ENCODE data around the gene TMEM192. TPM values are rescaled to one million over a fixed set of nuclear protein-coding genes. Genes with fewer than 3 reads are reported as not detected.

The TMEM192 gene
- 31.3 TPM for polyA plus RNA-seq
- long read RNA-seq, donor 1, full-length matches to known transcripts = 7 of 7 reads
- long read RNA-seq, donor 1, partial matches to known transcripts = 0 of 7 reads
- long read RNA-seq, donor 1, other reads (novel, unspliced or antisense) = 0 of 7 reads
- long read RNA-seq, donor 2, full-length matches to known transcripts = 5 of 11 reads
- long read RNA-seq, donor 2, partial matches to known transcripts = 6 of 11 reads
- long read RNA-seq, donor 2, other reads (novel, unspliced or antisense) = 0 of 11 reads
- long read RNA-seq, donor 3, full-length matches to known transcripts = 3 of 19 reads
- long read RNA-seq, donor 3, partial matches to known transcripts = 16 of 19 reads
- long read RNA-seq, donor 3, other reads (novel, unspliced or antisense) = 0 of 19 reads
- long read RNA-seq, donor 4, full-length matches to known transcripts = 1 of 1 reads
- long read RNA-seq, donor 4, partial matches to known transcripts = 0 of 1 reads
- long read RNA-seq, donor 4, other reads (novel, unspliced or antisense) = 0 of 1 reads
- long read RNA-seq, donor 5, full-length matches to known transcripts = 2 of 2 reads
- long read RNA-seq, donor 5, partial matches to known transcripts = 0 of 2 reads
- long read RNA-seq, donor 5, other reads (novel, unspliced or antisense) = 0 of 2 reads
- long read RNA-seq, donor 6, full-length matches to known transcripts = 3 of 19 reads
- long read RNA-seq, donor 6, partial matches to known transcripts = 11 of 19 reads
- long read RNA-seq, donor 6, other reads (novel, unspliced or antisense) = 5 of 19 reads
- long read RNA-seq, donor 7, full-length matches to known transcripts = 2 of 2 reads
- long read RNA-seq, donor 7, partial matches to known transcripts = 0 of 2 reads
- long read RNA-seq, donor 7, other reads (novel, unspliced or antisense) = 0 of 2 reads
- long read RNA-seq, donor 8, full-length matches to known transcripts = 6 of 21 reads
- long read RNA-seq, donor 8, partial matches to known transcripts = 15 of 21 reads
- long read RNA-seq, donor 8, other reads (novel, unspliced or antisense) = 0 of 21 reads
- long read RNA-seq, donor 9, full-length matches to known transcripts = 5 of 10 reads
- long read RNA-seq, donor 9, partial matches to known transcripts = 5 of 10 reads
- long read RNA-seq, donor 9, other reads (novel, unspliced or antisense) = 0 of 10 reads
- long read RNA-seq, donor 10, full-length matches to known transcripts = 4 of 13 reads
- long read RNA-seq, donor 10, partial matches to known transcripts = 9 of 13 reads
- long read RNA-seq, donor 10, other reads (novel, unspliced or antisense) = 0 of 13 reads
- long read RNA-seq, donor 11, full-length matches to known transcripts = 5 of 11 reads
- long read RNA-seq, donor 11, partial matches to known transcripts = 6 of 11 reads
- long read RNA-seq, donor 11, other reads (novel, unspliced or antisense) = 0 of 11 reads

GRCh38 chr4:165112368-165113121 lies at the start of gene TMEM192:
Gene TMEM192 (minus strand): TSS chr4:165112860. CDS start chr4:165112773, 87 bp downstream.
- DNase-seq = peak; percentile 92 to 97

GRCh38 chr4:165158762-165159161 lies 46.1 kb upstream of the TMEM192 start:
- no peak overlapping the region for H3K27ac ChIP-seq (ENCODE audit: low read length)
- H3K4me1 ChIP-seq (ENCODE audit: control insufficient read depth, insufficient read depth, low read length) = no peaks in the 10 kb centered on the region
- DNase-seq = no peak
- no peak overlapping the region for H3K4me3 ChIP-seq (ENCODE audit: low read length)
- H3K27me3 ChIP-seq (ENCODE audit: control insufficient read depth, insufficient read depth, low read length) = no peaks in the 10 kb centered on the region
- no peaks in the 10 kb centered on the region for H3K9me3 ChIP-seq (ENCODE audit: control insufficient read depth, low read depth, low read length)
- H3K36me3 ChIP-seq (ENCODE audit: control insufficient read depth, insufficient read depth, low read length) = no peaks in the 10 kb centered on the region

More at GRCh38 chr4:165112368-165113121, at the start of gene TMEM192:
- peak within 1 kb of the TSS; percentile 93 for H3K4me3 ChIP-seq (ENCODE audit: low read length)
- H3K27ac ChIP-seq (ENCODE audit: low read length) = peak within 1 kb of the TSS; percentile 92
- no CpG with 5 or more reads among the region's 66 CpGs for WGBS (ENCODE audit: insufficient coverage, low lambda C conversion rate)
- H3K36me3 ChIP-seq (ENCODE audit: control insufficient read depth, insufficient read depth, low read length) = no peaks in the 10 kb centered on the region
- no peaks in the 10 kb centered on the region for H3K9me3 ChIP-seq (ENCODE audit: control insufficient read depth, low read depth, low read length)
- no peaks in the 10 kb centered on the region for H3K4me1 ChIP-seq (ENCODE audit: control insufficient read depth, insufficient read depth, low read length)
- no peaks in the 10 kb centered on the region for H3K27me3 ChIP-seq (ENCODE audit: control insufficient read depth, insufficient read depth, low read length)

- H3K9me3 ChIP-seq (ENCODE audit: control insufficient read depth, low read depth, low read length) = no peaks in the 10 kb centered on the region
- DNase-seq = no peak
- no peaks in the 10 kb centered on the region for H3K4me1 ChIP-seq (ENCODE audit: control insufficient read depth, insufficient read depth, low read length)
- 73% methylated on average over 2 of the region's 2 CpGs for WGBS (ENCODE audit: insufficient coverage, low lambda C conversion rate)
- no peak overlapping the region for H3K4me3 ChIP-seq (ENCODE audit: low read length)
- no peak overlapping the region for H3K27ac ChIP-seq (ENCODE audit: low read length)
- H3K36me3 ChIP-seq (ENCODE audit: control insufficient read depth, insufficient read depth, low read length) = no peaks in the 10 kb centered on the region
- no peaks in the 10 kb centered on the region for H3K27me3 ChIP-seq (ENCODE audit: control insufficient read depth, insufficient read depth, low read length)
These were observed 44.2 kb upstream of the TMEM192 start for GRCh38 chr4:165156906-165157305.

DNA sequence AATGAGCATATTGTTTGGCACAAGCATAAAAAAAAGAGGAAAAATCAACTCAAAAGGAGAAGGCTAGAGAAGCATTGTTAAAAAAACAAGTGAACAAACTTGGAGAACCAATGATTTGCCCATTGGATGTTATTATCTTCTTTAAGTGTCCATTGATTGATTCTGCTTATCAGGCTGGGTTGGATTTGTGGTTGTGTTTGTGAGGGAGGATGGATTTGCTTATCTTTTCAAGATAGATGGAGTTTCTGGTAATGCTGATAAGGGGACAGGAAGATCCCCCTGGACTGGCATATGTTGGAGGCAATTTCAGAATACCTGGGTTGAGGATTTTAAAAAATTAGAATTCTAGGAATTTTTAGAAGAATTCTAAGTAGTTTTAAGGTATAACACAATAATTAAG lies 41.8 kb upstream of the TMEM192 start:
- DNase-seq = no peak
- Histone ChIP-seq H3K4me3 (ENCODE audit: low read length) (no peak overlapping the region), H3K9me3 (ENCODE audit: control insufficient read depth, low read depth, low read length) (no peaks in the 10 kb centered on the region), H3K27ac (ENCODE audit: low read length) (no peak overlapping the region), H3K27me3 (ENCODE audit: control insufficient read depth, insufficient read depth, low read length) (no peaks in the 10 kb centered on the region), H3K4me1 (ENCODE audit: control insufficient read depth, insufficient read depth, low read length) (no peaks in the 10 kb centered on the region), H3K36me3 (ENCODE audit: control insufficient read depth, insufficient read depth, low read length) (no peaks in the 10 kb centered on the region)

DNA sequence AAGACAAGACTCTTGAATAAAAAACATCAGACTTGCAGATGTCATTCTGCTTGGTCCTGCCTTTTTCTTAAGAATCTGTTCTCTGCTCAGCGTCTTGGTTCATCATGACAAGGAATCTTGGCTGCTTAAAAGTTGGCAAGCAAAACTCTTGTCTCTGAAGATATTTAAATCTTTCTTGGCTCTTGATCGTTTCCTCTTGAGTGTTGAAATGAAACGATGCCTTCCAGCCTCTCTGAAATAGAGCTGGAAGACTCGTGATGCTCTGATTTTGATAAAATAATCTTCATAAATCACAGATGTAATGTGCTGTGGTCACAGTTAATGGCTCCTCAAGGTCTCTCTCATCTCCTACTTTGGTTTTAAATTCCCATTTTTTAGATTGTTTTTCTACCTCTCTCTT lies 39.9 kb upstream of the TMEM192 start:
- H3K27ac ChIP-seq (ENCODE audit: low read length) = no peak overlapping the region
- H3K4me1 ChIP-seq (ENCODE audit: control insufficient read depth, insufficient read depth, low read length) = no peaks in the 10 kb centered on the region
- no peaks in the 10 kb centered on the region for H3K27me3 ChIP-seq (ENCODE audit: control insufficient read depth, insufficient read depth, low read length)
- H3K36me3 ChIP-seq (ENCODE audit: control insufficient read depth, insufficient read depth, low read length) = no peaks in the 10 kb centered on the region
- H3K4me3 ChIP-seq (ENCODE audit: low read length) = no peak overlapping the region
- peak; percentile 5 to 8 for DNase-seq
- no peaks in the 10 kb centered on the region for H3K9me3 ChIP-seq (ENCODE audit: control insufficient read depth, low read depth, low read length)
- 83% methylated on average over 2 of the region's 4 CpGs for WGBS (ENCODE audit: insufficient coverage, low lambda C conversion rate)

GRCh38 chr4:165151734-165152133 lies 39.1 kb upstream of the TMEM192 start:
- no peak overlapping the region for H3K27ac ChIP-seq (ENCODE audit: low read length)
- H3K9me3 ChIP-seq (ENCODE audit: control insufficient read depth, low read depth, low read length) = no peaks in the 10 kb centered on the region
- no peaks in the 10 kb centered on the region for H3K27me3 ChIP-seq (ENCODE audit: control insufficient read depth, insufficient read depth, low read length)
- no peak overlapping the region for H3K4me3 ChIP-seq (ENCODE audit: low read length)
- H3K36me3 ChIP-seq (ENCODE audit: control insufficient read depth, insufficient read depth, low read length) = no peaks in the 10 kb centered on the region
- no peak for DNase-seq
- no peaks in the 10 kb centered on the region for H3K4me1 ChIP-seq (ENCODE audit: control insufficient read depth, insufficient read depth, low read length)

DNA sequence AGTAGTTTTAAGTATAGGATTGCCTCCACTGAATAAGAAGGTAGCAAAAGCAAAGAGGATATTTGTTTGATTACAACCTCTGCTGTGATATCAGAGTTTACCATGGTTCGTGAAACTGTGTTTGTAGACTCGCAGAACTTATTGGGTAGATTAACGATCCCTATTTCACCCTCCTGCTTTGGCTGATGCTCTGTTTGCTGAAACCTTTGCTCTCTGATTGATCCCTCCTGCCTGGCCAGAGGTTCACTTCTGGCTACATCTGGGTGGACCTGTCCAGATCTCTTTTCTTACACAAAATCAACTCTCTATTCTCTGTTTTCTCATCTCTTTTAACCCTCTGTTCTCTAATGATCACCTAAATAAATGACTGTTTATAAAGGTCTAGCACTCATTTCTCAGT lies 37.9 kb upstream of the TMEM192 start:
- Histone ChIP-seq H3K4me3 (ENCODE audit: low read length) (no peak overlapping the region), H3K27ac (ENCODE audit: low read length) (no peak overlapping the region), H3K9me3 (ENCODE audit: control insufficient read depth, low read depth, low read length) (no peaks in the 10 kb centered on the region), H3K36me3 (ENCODE audit: control insufficient read depth, insufficient read depth, low read length) (no peaks in the 10 kb centered on the region), H3K4me1 (ENCODE audit: control insufficient read depth, insufficient read depth, low read length) (no peaks in the 10 kb centered on the region), H3K27me3 (ENCODE audit: control insufficient read depth, insufficient read depth, low read length) (no peaks in the 10 kb centered on the region)
- WGBS (ENCODE audit: insufficient coverage, low lambda C conversion rate) = no CpG with 5 or more reads among the region's 3 CpGs
- no peak for DNase-seq

DNA sequence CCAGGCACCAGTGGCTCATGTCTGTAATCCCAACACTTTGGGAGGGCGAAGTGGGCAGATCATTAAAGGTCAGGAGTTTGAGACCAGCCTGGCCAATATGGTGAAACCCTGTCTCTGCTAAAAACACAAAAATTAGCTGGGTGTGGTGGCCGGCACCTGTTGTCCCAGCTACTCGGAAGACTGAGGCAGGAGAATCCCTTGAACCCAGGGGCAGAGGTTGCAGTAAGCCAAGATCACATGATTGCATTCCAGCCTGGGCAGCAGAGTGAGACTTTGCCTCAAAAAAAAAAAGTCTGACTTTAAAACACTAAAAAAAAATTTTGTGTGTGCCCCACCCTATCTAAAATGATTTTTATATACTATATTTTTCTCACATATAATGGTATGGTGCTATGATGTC lies 26.2 kb upstream of the TMEM192 start:
- H3K4me3 ChIP-seq (ENCODE audit: low read length) = no peak overlapping the region
- H3K27me3 ChIP-seq (ENCODE audit: control insufficient read depth, insufficient read depth, low read length) = no peaks in the 10 kb centered on the region
- peak in 1 of 2 donors; percentile 5 for DNase-seq
- H3K9me3 ChIP-seq (ENCODE audit: control insufficient read depth, low read depth, low read length) = no peaks in the 10 kb centered on the region
- no CpG with 5 or more reads among the region's 3 CpGs for WGBS (ENCODE audit: insufficient coverage, low lambda C conversion rate)
- no peak overlapping the region for H3K27ac ChIP-seq (ENCODE audit: low read length)
- H3K36me3 ChIP-seq (ENCODE audit: control insufficient read depth, insufficient read depth, low read length) = no peaks in the 10 kb centered on the region
- no peaks in the 10 kb centered on the region for H3K4me1 ChIP-seq (ENCODE audit: control insufficient read depth, insufficient read depth, low read length)

GRCh38 chr4:165137205-165137604 lies 24.5 kb upstream of the TMEM192 start:
- H3K27me3 ChIP-seq (ENCODE audit: control insufficient read depth, insufficient read depth, low read length) = no peaks in the 10 kb centered on the region
- DNase-seq = no peak
- no peak overlapping the region for H3K4me3 ChIP-seq (ENCODE audit: low read length)
- H3K36me3 ChIP-seq (ENCODE audit: control insufficient read depth, insufficient read depth, low read length) = no peaks in the 10 kb centered on the region
- H3K27ac ChIP-seq (ENCODE audit: low read length) = no peak overlapping the region
- no peaks in the 10 kb centered on the region for H3K4me1 ChIP-seq (ENCODE audit: control insufficient read depth, insufficient read depth, low read length)
- no peaks in the 10 kb centered on the region for H3K9me3 ChIP-seq (ENCODE audit: control insufficient read depth, low read depth, low read length)

All from large intestine (tissue), 12 donors.